ENCODE results near the gene PIAS3.
"Not testable (repeated sequence)": the region's sequence is repeated elsewhere in the genome, so short reads cannot be mapped to it uniquely, and the experiment has no call there.

PIAS3 gene

GRCh38 chr1:145827966-145828365 lies 30.9 kb downstream of the PIAS3 start:
- Mint-ChIP-seq H3K4me1 (peaks cover 18% of the 10 kb centered on the region), H3K9me3 (no peaks in the 10 kb centered on the region), H3K27ac (no peak overlapping the region), H3K27me3 (ENCODE audit: low read depth) (no peaks in the 10 kb centered on the region), H3K4me3 (no peak overlapping the region), H3K36me3 (ENCODE audit: low read depth) (peaks cover 66% of the 10 kb centered on the region)
- TF ChIP-seq CTCF (IDR thresholded peaks at IDR 0.05; ENCODE audit: unreplicated experiment in 3 of 3): no peak

GRCh38 chr1:145826030-145826429 lies 32.9 kb downstream of the PIAS3 start:
- no peak for TF ChIP-seq CTCF (IDR thresholded peaks at IDR 0.05; ENCODE audit: unreplicated experiment in 3 of 3)
- no peaks in the 10 kb centered on the region for H3K9me3 Mint-ChIP-seq
- peak overlapping the region; percentile 91 to 100 (median 100) for H3K4me3 Mint-ChIP-seq
- H3K4me1 Mint-ChIP-seq: peaks cover 18% of the 10 kb centered on the region
- peak overlapping the region; percentile 62 to 84 (median 67) for H3K27ac Mint-ChIP-seq
- no peaks in the 10 kb centered on the region for H3K27me3 Mint-ChIP-seq (ENCODE audit: low read depth)
- peaks cover 51% of the 10 kb centered on the region for H3K36me3 Mint-ChIP-seq (ENCODE audit: low read depth)

- Mint-ChIP-seq H3K27me3 (ENCODE audit: low read depth) (no peaks in the 10 kb centered on the region), H3K4me1 (peaks cover 18% of the 10 kb centered on the region), H3K9me3 (no peaks in the 10 kb centered on the region), H3K36me3 (ENCODE audit: low read depth) (peaks cover 38% of the 10 kb centered on the region), H3K4me3 (peak overlapping the region; percentile 100), H3K27ac (peak overlapping the region; percentile 98 to 99 (median 99))
- TF ChIP-seq CTCF (IDR thresholded peaks at IDR 0.05; ENCODE audit: unreplicated experiment in 3 of 3): no peak
Observed at GRCh38 chr1:145824499-145824842, 34.4 kb downstream of the PIAS3 start.

- no peak for TF ChIP-seq CTCF (IDR thresholded peaks at IDR 0.05; ENCODE audit: unreplicated experiment in 3 of 3)
- H3K27me3 Mint-ChIP-seq (ENCODE audit: low read depth): no peaks in the 10 kb centered on the region
- H3K9me3 Mint-ChIP-seq: no peaks in the 10 kb centered on the region
- peaks cover 34% of the 10 kb centered on the region for H3K36me3 Mint-ChIP-seq (ENCODE audit: low read depth)
- H3K4me1 Mint-ChIP-seq: peaks cover 18% of the 10 kb centered on the region
- H3K4me3 Mint-ChIP-seq: peak within 1 kb of the TSS; percentile 100
- H3K27ac Mint-ChIP-seq: peak within 1 kb of the TSS; percentile 98 to 99 (median 99)
Observed at GRCh38 chr1:145823565-145824498, 35.0 kb downstream of the PIAS3 start, which contains the start of the genes POLR3C and RNF115. TSS of gene POLR3C (plus strand) at chr1:145824200. CDS start at chr1:145825777, 1,577 bp downstream. TSS of gene RNF115 (minus strand) at chr1:145824095. CDS start at chr1:145823873, 222 bp downstream.

- not testable (repeated sequence) for H3K9me3 Mint-ChIP-seq; H3K27me3 Mint-ChIP-seq (ENCODE audit: low read depth)
- peaks cover 18% of the 10 kb centered on the region for H3K4me1 Mint-ChIP-seq
- peaks cover 25% of the 10 kb centered on the region for H3K36me3 Mint-ChIP-seq (ENCODE audit: low read depth)
- H3K4me3 Mint-ChIP-seq: peak overlapping the region in 2 of 3 experiments; percentile 30 to 43
- H3K27ac Mint-ChIP-seq: peak overlapping the region in 2 of 3 experiments; percentile 99
Observed at GRCh38 chr1:145822779-145823331, 36.0 kb downstream of the PIAS3 start.

- H3K27me3 Mint-ChIP-seq (ENCODE audit: low read depth); H3K9me3 Mint-ChIP-seq; H3K27ac Mint-ChIP-seq; H3K36me3 Mint-ChIP-seq (ENCODE audit: low read depth); H3K4me1 Mint-ChIP-seq; H3K4me3 Mint-ChIP-seq: not testable (repeated sequence)
Observed at GRCh38 chr1:145818095-145818494, 40.8 kb downstream of the PIAS3 start.

- H3K4me3 Mint-ChIP-seq; H3K4me1 Mint-ChIP-seq; H3K9me3 Mint-ChIP-seq; H3K27me3 Mint-ChIP-seq (ENCODE audit: low read depth); H3K36me3 Mint-ChIP-seq (ENCODE audit: low read depth); H3K27ac Mint-ChIP-seq: not testable (repeated sequence)
Observed at GRCh38 chr1:145812977-145813810, 45.7 kb downstream of the PIAS3 start.

All from nephron (organoid).